Measurements from ENCODE around the gene PORCN. TPM values are rescaled to one million over a fixed set of nuclear protein-coding genes. Genes with fewer than 3 reads are reported as not detected.
A peak's percentile ranks its signal among the peaks of the same experiment; 100 is the strongest.
"Not testable (repeated sequence)": the region's sequence is repeated elsewhere in the genome, so short reads cannot be mapped to it uniquely, and the experiment has no call there.

The PORCN gene
- total RNA-seq, 1 donor, result 6.5 TPM

DNA sequence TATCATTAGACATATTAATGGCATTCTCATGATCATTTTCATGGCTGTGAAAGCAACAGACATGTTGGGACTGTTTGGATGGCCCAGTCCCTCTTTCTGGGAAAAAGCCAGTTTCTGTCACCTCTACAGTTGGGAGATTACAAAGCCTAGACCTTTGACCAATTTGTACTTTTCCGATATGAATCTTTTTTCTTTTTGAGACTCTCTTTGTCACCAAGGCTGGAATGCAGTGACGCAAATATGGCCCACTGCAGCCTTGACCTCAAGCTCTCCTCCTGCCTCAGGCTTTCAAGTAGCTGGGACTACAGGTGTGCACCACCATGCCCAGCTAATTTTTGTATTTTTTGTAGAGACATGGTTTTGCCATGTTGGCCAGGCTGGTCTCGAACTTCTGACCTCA, 40.1 kb downstream of the PORCN start:
- no peak overlapping the region for H3K4me3 ChIP-seq (ENCODE audit: low read depth, low read length)
- DNase-seq (ENCODE audit: low read depth), result no peak
- TF ChIP-seq, protein P1, sequence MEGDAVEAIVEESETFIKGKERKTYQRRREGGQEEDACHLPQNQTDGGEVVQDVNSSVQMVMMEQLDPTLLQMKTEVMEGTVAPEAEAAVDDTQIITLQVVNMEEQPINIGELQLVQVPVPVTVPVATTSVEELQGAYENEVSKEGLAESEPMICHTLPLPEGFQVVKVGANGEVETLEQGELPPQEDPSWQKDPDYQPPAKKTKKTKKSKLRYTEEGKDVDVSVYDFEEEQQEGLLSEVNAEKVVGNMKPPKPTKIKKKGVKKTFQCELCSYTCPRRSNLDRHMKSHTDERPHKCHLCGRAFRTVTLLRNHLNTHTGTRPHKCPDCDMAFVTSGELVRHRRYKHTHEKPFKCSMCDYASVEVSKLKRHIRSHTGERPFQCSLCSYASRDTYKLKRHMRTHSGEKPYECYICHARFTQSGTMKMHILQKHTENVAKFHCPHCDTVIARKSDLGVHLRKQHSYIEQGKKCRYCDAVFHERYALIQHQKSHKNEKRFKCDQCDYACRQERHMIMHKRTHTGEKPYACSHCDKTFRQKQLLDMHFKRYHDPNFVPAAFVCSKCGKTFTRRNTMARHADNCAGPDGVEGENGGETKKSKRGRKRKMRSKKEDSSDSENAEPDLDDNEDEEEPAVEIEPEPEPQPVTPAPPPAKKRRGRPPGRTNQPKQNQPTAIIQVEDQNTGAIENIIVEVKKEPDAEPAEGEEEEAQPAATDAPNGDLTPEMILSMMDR (IDR thresholded peaks at IDR 0.05; ENCODE audit: insufficient read depth, low read depth, low read length), result no peak

DNA sequence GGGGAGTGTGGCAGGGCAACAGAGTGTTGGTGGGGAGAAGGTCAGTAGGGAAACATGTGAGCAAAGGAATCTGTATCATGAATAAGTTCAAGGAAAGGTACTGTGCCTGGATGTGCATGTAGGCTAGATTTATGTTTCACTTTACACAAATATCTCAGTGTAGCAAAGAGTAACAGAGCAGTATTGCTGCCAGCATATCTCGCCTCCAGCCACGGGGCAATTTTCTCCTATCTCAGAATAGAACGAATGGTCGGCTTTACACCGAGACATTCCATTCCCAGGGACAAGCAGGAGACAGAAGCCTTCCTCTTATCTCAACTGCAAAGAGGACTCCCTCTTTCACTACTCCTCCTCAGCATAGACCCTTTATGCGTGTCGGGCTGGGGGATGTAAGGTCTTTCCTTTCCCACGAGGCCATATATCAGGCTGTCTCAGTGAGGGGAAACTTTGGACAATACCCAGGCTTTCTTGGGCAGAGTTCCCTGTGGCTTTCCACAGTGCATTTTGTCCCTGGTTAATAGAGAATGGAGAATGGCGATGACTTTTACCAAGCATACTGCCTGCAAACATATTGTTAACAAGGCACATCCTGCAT, 47.0 kb downstream of the PORCN start:
- H3K4me3 ChIP-seq (ENCODE audit: low read depth, low read length); DNase-seq (ENCODE audit: low read depth): not testable (repeated sequence)

DNA sequence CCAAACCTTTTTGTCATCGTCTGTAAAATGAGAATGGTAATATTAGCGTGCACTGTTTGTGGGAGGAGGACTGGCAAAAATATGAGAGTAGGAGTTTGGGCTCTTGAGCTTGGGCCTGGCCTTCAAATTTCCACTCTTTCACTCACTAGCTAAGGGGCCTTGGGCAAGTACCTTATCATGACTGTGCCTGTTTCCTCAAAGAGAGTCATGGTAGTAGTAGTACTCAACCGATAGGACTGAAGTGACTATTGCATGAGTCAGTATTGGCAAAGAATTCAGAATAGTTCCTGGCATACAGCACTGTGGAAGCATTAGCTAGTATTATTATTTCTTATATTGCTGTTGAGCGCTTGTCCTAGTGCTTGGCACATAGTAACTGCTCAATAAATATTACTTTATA, 49.5 kb downstream of the PORCN start:
- H3K4me3 ChIP-seq (ENCODE audit: low read depth, low read length), result no peak overlapping the region
- peak; percentile 42 for DNase-seq (ENCODE audit: low read depth)
- TF ChIP-seq, protein P1 (IDR thresholded peaks at IDR 0.05; ENCODE audit: insufficient read depth, low read depth, low read length), result no peak

DNA sequence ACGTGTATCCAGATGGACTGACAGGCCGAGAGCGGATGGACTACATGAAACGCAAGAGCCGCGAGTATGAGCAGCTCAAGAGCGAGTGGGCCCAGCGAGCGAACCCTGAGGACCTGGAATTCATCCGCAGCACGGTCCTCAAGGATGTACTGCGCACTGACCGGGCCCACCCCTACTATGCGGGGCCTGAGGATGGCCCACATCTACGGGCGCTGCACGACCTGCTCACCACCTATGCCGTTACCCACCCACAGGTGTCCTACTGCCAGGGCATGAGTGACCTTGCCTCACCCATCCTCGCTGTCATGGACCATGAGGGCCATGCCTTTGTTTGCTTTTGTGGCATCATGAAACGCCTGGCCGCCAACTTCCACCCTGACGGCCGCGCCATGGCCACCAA, 50.8 kb downstream of the PORCN start:
- DNase-seq (ENCODE audit: low read depth), result no peak
- TF ChIP-seq, protein P1 (IDR thresholded peaks at IDR 0.05; ENCODE audit: insufficient read depth, low read depth, low read length), result no peak
- no peak overlapping the region for H3K4me3 ChIP-seq (ENCODE audit: low read depth, low read length)

- TF ChIP-seq, protein P1 (IDR thresholded peaks at IDR 0.05; ENCODE audit: insufficient read depth, low read depth, low read length), result no peak
- no peak for DNase-seq (ENCODE audit: low read depth)
- H3K4me3 ChIP-seq (ENCODE audit: low read depth, low read length), result no peak overlapping the region
These were observed 51.3 kb downstream of the PORCN start for GRCh38 chrX:48560056-48560455.

- TF ChIP-seq, protein P1 (IDR thresholded peaks at IDR 0.05; ENCODE audit: insufficient read depth, low read depth, low read length), result no peak
- DNase-seq (ENCODE audit: low read depth), result no peak
- H3K4me3 ChIP-seq (ENCODE audit: low read depth, low read length), result no peak overlapping the region
These were observed 51.9 kb downstream of the PORCN start for GRCh38 chrX:48560681-48561080.

DNA sequence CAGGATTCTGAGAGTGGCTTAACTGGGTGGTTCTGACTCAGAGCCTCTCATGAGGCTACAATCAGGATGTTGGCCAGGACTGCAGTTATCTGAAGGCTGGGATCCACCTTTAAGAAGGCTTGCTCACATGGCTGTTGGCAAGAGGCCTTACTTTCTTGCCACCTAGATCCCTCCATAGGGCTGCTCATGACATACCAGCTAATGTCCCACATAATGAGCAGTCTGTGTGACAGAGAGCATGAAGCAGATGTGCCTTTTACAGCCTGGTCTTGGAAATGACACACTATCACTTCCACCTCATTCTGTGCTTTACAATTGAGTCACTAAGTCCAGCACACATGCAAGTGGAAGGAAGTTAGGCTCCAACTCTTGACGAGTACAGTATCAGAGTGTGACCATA, 61.2 kb downstream of the PORCN start:
- DNase-seq (ENCODE audit: low read depth), result no peak
- TF ChIP-seq, protein P1 (IDR thresholded peaks at IDR 0.05; ENCODE audit: insufficient read depth, low read depth, low read length), result no peak
- H3K4me3 ChIP-seq (ENCODE audit: low read depth, low read length), result no peak overlapping the region

Other genes with a start within 250 kb of the PORCN start
- not detected in 2 replicates for gene SSX3, start 152.3 kb upstream of the PORCN start, total RNA-seq
- not detected in 2 replicates for gene SSX4, start 125.5 kb upstream of the PORCN start, total RNA-seq
- gene SSX4B, start 97.0 kb upstream of the PORCN start, total RNA-seq, result not detected in 2 replicates
- gene SLC38A5, start 38.7 kb upstream of the PORCN start, total RNA-seq, result 4.2 and 12.5 TPM in 2 replicates
- gene FTSJ1, start 32.8 kb upstream of the PORCN start, total RNA-seq, result 53.5 and 74.4 TPM in 2 replicates
- gene EBP, start 12.8 kb downstream of the PORCN start, total RNA-seq, result 126 and 200 TPM in 2 replicates
- 7.8 and 12.2 TPM in 2 replicates for gene TBC1D25, start 30.7 kb downstream of the PORCN start, total RNA-seq
- 121 and 348 TPM in 2 replicates for gene RBM3, start 65.5 kb downstream of the PORCN start, total RNA-seq
- 58.7 and 87.3 TPM in 2 replicates for gene WDR13, start 88.5 kb downstream of the PORCN start, total RNA-seq
- under 0.01 TPM in 1 of 2 replicates, not detected in the other for gene WAS, start 174.8 kb downstream of the PORCN start, total RNA-seq
- 4.8 and 5.6 TPM in 2 replicates for gene SUV39H1, start 187.7 kb downstream of the PORCN start, total RNA-seq